Activated B cell treated with CpG ODN at 0.5 μM for 24 hours (primary cell): ENCODE data around the gene FBXO40. TPM values are rescaled to one million over a fixed set of nuclear protein-coding genes. Genes with fewer than 3 reads are reported as not detected.

Experiments used
- ATAC-seq: fragments of 200-7000 bp; cut with Tn5 transposase; one replicate; pipeline ENCODE4 v1.10.0; 2021; ENCODE audit warnings: low read depth, mild to moderate bottlenecking, moderate library complexity
- CTCF ChIA-PET: fragments of 350-600 bp; sonication (Branson Sonifier 250); formaldehyde crosslinking; loops from one replicate; lab custom pipeline; 2021; ENCODE audit warnings: antibody characterized with exemption; lab: Charles Lee
- POLR2A ChIA-PET: fragments of 350-600 bp; sonication (Branson Sonifier 250); formaldehyde crosslinking; loops from one replicate; lab custom pipeline; 2021; ENCODE audit warnings: antibody characterized with exemption; lab: Charles Lee
- DNase-seq: peaks from one replicate; pipeline ENCODE4 v3.0.0; 2022
- H3K27ac Mint-ChIP-seq: one replicate; pipeline ENCODE4 v1.8.0; 2020; ENCODE audit warnings: mixed read lengths
- H3K27me3 Mint-ChIP-seq: one replicate; pipeline ENCODE4 v1.8.0; 2021; ENCODE audit warnings: mixed read lengths
- H3K36me3 Mint-ChIP-seq: one replicate; pipeline ENCODE4 v1.8.0; 2021; ENCODE audit warnings: low read depth, mixed read lengths
- H3K4me1 Mint-ChIP-seq: one replicate; pipeline ENCODE4 v1.8.0; 2021; ENCODE audit warnings: mixed read lengths
- H3K4me3 Mint-ChIP-seq: one replicate; pipeline ENCODE4 v1.8.0; 2020; ENCODE audit warnings: mild to moderate bottlenecking, mixed read lengths
- H3K9me3 Mint-ChIP-seq: one replicate; pipeline ENCODE4 v1.8.0; 2020; ENCODE audit warnings: mixed read lengths
- CTCF ChIP-seq: fragments of 200-600 bp; IDR thresholded peaks from one replicate; pipeline ENCODE4 v1.8.0; 2022; ENCODE audit warnings: antibody characterized with exemption, mild to moderate bottlenecking
- intact Hi-C: fragments of 100-400 bp; cut with micrococcal nuclease; formaldehyde crosslinking; loops from one replicate; pipeline ENCODE4 v1.15.1; 2024
- total RNA-seq: library from RNA; stranded (reverse); gene quantifications from 2 replicates; pipeline ENCODE4 v1.2.3, GENCODE V29; 2022

FBXO40 gene
- total RNA-seq, 1 donor from 2014 or later: not detected

DNA sequence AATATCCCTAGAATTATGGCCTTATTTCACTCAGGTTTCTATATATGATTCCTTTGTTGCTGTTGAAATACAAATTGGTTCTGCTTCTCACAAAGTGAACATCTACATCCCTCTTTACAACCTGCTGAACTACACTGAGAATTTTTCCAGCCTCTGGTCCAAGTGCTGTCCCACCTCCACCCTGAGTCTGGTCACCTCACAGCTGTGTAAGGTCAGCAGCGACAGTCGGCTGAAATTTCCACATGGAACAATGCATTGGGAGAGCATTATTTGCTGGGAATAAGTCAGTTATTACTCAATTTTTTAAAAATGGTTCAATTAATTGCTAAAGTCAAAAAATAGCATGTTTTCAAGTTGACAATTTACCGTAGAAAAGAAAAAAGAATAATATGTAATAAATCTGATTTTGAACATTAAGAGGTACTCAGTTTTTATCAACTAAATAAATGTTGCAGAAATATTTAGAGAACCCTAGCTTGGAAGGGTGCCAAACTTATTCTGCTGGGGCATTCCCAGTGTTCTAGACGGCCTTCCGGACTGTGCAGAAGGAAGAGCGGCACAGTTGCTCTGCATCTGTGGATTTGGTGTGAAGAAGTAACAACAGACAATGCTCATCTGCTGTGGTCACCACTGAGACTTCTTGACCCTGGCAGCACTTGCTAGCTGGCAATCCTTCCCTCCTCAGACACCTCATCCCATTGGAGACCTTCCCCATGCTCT, 65.7 kb downstream of the FBXO40 start:
- no peak for ATAC-seq
- no peak for TF ChIP-seq CTCF
- Mint-ChIP-seq H3K4me3 (peak overlapping the region; percentile 90), H3K36me3 (peaks cover 70% of the 10 kb centered on the region), H3K9me3 (no peaks in the 10 kb centered on the region), H3K27ac (peak overlapping the region; percentile 96), H3K27me3 (no peaks in the 10 kb centered on the region), H3K4me1 (peaks cover 67% of the 10 kb centered on the region)
- DNase-seq: no peak
- POLR2A ChIA-PET: interaction anchor here (0.6 kb wide), 1 partner anchor 396 kb away, joined by 3 read pairs; no protein-coding TSS in a partner anchor
- intact Hi-C loops: no loop called here
- CTCF ChIA-PET: no interaction called here

- ATAC-seq: no peak
- no peak for TF ChIP-seq CTCF
- H3K4me1 Mint-ChIP-seq: peaks cover 61% of the 10 kb centered on the region
- peaks cover 72% of the 10 kb centered on the region for H3K36me3 Mint-ChIP-seq
- H3K27me3 Mint-ChIP-seq: no peaks in the 10 kb centered on the region
- H3K4me3 Mint-ChIP-seq: peak overlapping the region; percentile 90
- intact Hi-C loops: no loop called here
- ChIA-PET CTCF (no interaction called here), POLR2A (interaction anchor here (0.6 to 2.5 kb wide), 4 partner anchors 12 to 750 kb away, joined by 3 to 42 read pairs (median 9); partner anchors contain the start of gene POLQ)
- DNase-seq: no peak
- H3K27ac Mint-ChIP-seq: peak overlapping the region; percentile 96
- H3K9me3 Mint-ChIP-seq: no peaks in the 10 kb centered on the region
Observed at GRCh38 chr3:121659586-121659985, 66.4 kb downstream of the FBXO40 start.

GRCh38 chr3:121660356-121661171, 67.4 kb downstream of the FBXO40 start, which contains the start of gene HCLS1:
HCLS1 (minus strand) TSS chr3:121660903; CDS start chr3:121658347, 2,556 bp downstream.
- intact Hi-C loops: loop anchor here (1.0 to 10.0 kb wide), 9 partner anchors 89 to 1924 kb away; partner anchors contain the start of genes EAF2, GOLGB1, GTF2E1 and HACD2
- H3K4me3 Mint-ChIP-seq: peak within 1 kb of the TSS; percentile 90
- peaks cover 73% of the 10 kb centered on the region for H3K36me3 Mint-ChIP-seq
- POLR2A ChIA-PET: interaction anchor here (0.6 to 2.9 kb wide), 26 partner anchors 10 to 1916 kb away, joined by 3 to 42 read pairs (median 4); partner anchors contain the start of genes EAF2, FAM162A, GOLGB1 and IQCB1
- peak within 1 kb of the TSS; percentile 96 for H3K27ac Mint-ChIP-seq
- CTCF ChIA-PET: no interaction called here
- TF ChIP-seq CTCF: no peak
- H3K9me3 Mint-ChIP-seq: no peaks in the 10 kb centered on the region
- DNase-seq (peak; percentile 73), ATAC-seq (peak; percentile 85)
- no peaks in the 10 kb centered on the region for H3K27me3 Mint-ChIP-seq
- peaks cover 55% of the 10 kb centered on the region for H3K4me1 Mint-ChIP-seq

- DNase-seq (no peak), ATAC-seq (no peak)
- peaks cover 51% of the 10 kb centered on the region for H3K4me1 Mint-ChIP-seq
- no peak for TF ChIP-seq CTCF
- intact Hi-C loops: loop anchor here (5.0 to 10.0 kb wide), 4 partner anchors 443 to 1923 kb away; partner anchors contain the start of genes GTF2E1, HACD2, RABL3 and SEC22A
- H3K9me3 Mint-ChIP-seq: no peaks in the 10 kb centered on the region
- H3K27me3 Mint-ChIP-seq: no peaks in the 10 kb centered on the region
- peak overlapping the region; percentile 28 for H3K4me3 Mint-ChIP-seq
- H3K36me3 Mint-ChIP-seq: peaks cover 75% of the 10 kb centered on the region
- ChIA-PET CTCF (no interaction called here), POLR2A (interaction anchor here (0.6 to 2.9 kb wide), 25 partner anchors 10 to 1915 kb away, joined by 3 to 42 read pairs (median 4); partner anchors contain the start of genes EAF2, FAM162A, GOLGB1 and IQCB1)
- H3K27ac Mint-ChIP-seq: peak overlapping the region; percentile 96
Observed at GRCh38 chr3:121661376-121661775, 68.2 kb downstream of the FBXO40 start.
